ENCODE measurements around the gene KIAA0513. TPM values are rescaled to one million over a fixed set of nuclear protein-coding genes. Genes with fewer than 3 reads are reported as not detected.

The KIAA0513 gene
- total and polyA plus RNA-seq, 10 donors, result 1.7 to 30.0 (median 21.9) TPM

DNA sequence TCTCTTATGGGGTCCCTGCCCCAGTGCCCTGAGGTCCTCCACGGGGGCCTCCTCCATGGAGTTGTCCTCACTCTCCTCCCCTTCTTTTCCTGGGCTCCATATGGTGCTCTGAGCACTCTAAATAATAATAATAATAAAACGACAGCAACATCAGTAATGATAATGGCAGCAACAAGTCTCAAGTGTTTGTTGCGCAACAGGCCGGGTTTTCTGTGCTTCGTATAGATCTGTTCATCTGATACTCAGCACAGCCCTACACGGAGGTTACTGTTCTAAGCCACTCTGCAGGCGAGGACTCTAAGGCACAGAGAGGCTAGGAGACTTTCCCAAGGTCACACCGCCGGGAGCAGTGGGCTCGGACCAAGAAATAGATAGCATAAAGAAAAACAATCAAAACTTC is 71.0 kb downstream of the KIAA0513 start:
- no peak overlapping the region for H3K27ac ChIP-seq
- TF ChIP-seq POLR2AphosphoS5 (IDR thresholded peaks at IDR 0.05) (no peak), POLR2A (IDR thresholded peaks at IDR 0.05) (no peak)
- TF ChIP-seq, protein P1, sequence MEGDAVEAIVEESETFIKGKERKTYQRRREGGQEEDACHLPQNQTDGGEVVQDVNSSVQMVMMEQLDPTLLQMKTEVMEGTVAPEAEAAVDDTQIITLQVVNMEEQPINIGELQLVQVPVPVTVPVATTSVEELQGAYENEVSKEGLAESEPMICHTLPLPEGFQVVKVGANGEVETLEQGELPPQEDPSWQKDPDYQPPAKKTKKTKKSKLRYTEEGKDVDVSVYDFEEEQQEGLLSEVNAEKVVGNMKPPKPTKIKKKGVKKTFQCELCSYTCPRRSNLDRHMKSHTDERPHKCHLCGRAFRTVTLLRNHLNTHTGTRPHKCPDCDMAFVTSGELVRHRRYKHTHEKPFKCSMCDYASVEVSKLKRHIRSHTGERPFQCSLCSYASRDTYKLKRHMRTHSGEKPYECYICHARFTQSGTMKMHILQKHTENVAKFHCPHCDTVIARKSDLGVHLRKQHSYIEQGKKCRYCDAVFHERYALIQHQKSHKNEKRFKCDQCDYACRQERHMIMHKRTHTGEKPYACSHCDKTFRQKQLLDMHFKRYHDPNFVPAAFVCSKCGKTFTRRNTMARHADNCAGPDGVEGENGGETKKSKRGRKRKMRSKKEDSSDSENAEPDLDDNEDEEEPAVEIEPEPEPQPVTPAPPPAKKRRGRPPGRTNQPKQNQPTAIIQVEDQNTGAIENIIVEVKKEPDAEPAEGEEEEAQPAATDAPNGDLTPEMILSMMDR (IDR thresholded peaks at IDR 0.05 in 8 of 11, conservative IDR thresholded peaks at IDR 0.05 in 3 of 11), result no peak
- 71 to 85% (median 81%) methylated on average over 10 of the region's 10 CpGs for WGBS, 5 donors
- intact Hi-C loops (cut with DNase I; ENCODE audit: low total_unique reads), result no loop called here
- no peaks in the 10 kb centered on the region for H3K36me3 ChIP-seq
- H3K4me1 ChIP-seq, result peaks cover 0 to 25% (median 12%) of the 10 kb centered on the region in 6 donors
- no peak overlapping the region for H3K4me3 ChIP-seq
- no peaks in the 10 kb centered on the region for H3K9me3 ChIP-seq
- no peak for DNase-seq
- peaks cover 0 to 9% (median 0%) of the 10 kb centered on the region in 7 donors for H3K27me3 ChIP-seq (replicated peaks in 1 of 7)

DNA sequence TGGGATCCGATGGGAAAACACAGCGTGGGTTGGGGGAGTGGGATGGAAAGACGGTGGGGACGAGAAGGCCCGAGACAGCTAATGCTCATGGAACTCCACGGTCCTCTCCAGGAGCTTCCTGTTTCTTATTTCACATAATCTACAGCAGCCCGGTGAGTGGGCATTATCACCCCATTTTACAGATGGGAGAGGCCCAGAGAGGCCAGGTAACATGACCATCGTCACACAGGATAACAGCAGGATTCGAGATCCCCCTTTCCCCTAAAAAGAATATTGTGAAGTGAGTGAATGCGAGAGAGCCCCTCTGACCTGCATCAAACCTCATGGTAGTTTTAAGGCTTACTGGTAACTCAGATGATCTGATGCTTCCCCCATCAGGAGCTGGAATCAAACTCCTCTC is 72.7 kb downstream of the KIAA0513 start:
- Histone ChIP-seq H3K27me3 (replicated peaks in 1 of 7) (peaks cover 0 to under 1% (median 0%) of the 10 kb centered on the region in 7 donors), H3K27ac (no peak overlapping the region), H3K4me1 (peaks cover 7 to 35% (median 25%) of the 10 kb centered on the region in 6 donors), H3K36me3 (no peaks in the 10 kb centered on the region), H3K9me3 (no peaks in the 10 kb centered on the region), H3K4me3 (no peak overlapping the region)
- WGBS, 5 donors, result 90 to 92% (median 90%) methylated on average over 10 of the region's 10 CpGs
- intact Hi-C loops (cut with DNase I; ENCODE audit: low total_unique reads), result no loop called here
- TF ChIP-seq POLR2AphosphoS5 (IDR thresholded peaks at IDR 0.05), result no peak
- TF ChIP-seq, protein P1 (IDR thresholded peaks at IDR 0.05 in 8 of 11, conservative IDR thresholded peaks at IDR 0.05 in 3 of 11), result no peak
- no peak for TF ChIP-seq POLR2A (IDR thresholded peaks at IDR 0.05)
- no peak for DNase-seq

DNA sequence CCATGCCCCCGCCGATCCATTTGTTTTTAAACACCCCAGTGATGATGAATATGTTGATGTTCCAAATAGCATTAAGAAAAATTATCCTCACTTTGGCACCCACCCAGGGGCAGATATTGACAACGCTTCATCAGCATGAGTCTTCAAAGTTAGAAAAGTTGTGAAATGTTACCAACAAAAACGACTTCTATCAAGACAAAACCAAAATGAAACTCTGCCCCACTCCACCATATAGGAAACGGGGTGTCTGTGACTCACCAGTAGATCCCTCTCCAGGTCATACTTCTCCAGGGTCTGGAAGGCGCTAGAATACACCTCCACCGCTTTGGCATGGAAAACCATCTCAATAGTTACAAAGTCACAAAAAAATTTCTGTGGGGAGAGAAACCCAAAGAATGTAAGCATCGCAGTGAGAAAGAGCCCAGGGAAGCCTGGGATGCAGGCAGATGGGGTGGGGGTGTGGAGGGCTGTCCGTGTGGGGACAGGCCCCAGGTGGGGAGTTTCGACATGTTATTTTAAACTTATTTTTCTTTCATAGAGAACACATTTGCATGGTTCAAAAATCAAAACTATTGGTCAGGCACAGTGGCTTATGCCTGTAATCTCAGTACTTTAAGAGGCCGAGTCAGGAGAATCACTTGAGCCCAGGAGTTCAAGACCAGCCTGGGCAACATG is 74.5 kb downstream of the KIAA0513 start:
- no peak for DNase-seq
- no peak overlapping the region for H3K27ac ChIP-seq
- H3K9me3 ChIP-seq, result no peaks in the 10 kb centered on the region
- WGBS, 5 donors, result 65 to 80% (median 72%) methylated on average over 11 of the region's 11 CpGs
- no peaks in the 10 kb centered on the region for H3K36me3 ChIP-seq
- H3K27me3 ChIP-seq (replicated peaks in 1 of 7), result no peaks in the 10 kb centered on the region
- peaks cover 9 to 41% (median 28%) of the 10 kb centered on the region in 6 donors for H3K4me1 ChIP-seq
- H3K4me3 ChIP-seq, result no peak overlapping the region
- TF ChIP-seq POLR2A (IDR thresholded peaks at IDR 0.05) (no peak), POLR2AphosphoS5 (IDR thresholded peaks at IDR 0.05) (no peak)
- TF ChIP-seq, protein P1 (IDR thresholded peaks at IDR 0.05 in 8 of 11, conservative IDR thresholded peaks at IDR 0.05 in 3 of 11), result no peak
- intact Hi-C loops (cut with DNase I; ENCODE audit: low total_unique reads), result no loop called here

DNA sequence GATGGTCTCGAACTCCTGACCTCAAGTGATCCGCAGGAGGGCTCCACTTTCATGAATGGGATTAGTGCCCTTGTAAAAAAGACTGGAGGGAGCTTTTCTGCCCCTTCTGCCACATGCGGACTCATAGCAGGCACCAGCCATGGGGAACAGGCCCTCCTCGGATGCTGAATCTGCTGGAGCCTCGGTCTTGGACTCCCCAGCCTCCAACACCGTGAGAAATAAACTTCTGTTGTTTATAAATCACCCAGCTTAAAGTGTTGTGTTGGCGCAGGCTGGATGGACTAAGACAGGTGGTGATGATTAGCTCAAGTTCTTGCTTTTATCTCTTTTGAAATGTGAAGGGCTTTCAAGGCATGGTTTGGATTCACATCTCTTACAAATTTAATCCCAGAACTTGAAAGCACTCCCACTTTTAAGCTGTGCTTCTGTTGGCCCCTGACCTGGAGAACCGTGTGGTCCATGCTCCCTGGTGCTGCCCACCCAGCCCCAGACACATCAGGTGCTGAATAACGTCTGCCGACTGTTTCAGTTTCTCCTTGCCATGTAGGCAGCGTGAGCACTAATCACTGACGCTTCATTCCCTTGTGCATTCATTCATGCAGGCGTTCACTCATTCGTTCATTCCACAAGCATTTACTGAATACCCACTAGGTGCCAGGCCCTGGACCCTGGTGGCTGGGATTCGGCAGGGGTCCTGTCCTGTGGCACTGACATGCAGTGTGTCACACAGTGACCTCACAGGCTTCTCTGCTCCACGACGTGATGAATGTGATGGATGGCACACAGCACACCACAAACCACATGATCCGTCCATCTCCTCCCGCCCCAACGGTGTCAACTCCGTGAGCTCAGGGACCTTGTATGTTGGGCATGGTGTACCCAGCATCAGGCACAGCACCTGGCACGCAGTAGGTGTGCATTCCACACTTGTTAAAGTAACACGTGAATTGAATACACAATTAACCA is 75.8 kb downstream of the KIAA0513 start:
- intact Hi-C loops (cut with DNase I; ENCODE audit: low total_unique reads), result no loop called here
- WGBS, 5 donors, result 75 to 82% (median 76%) methylated on average over 23 of the region's 23 CpGs
- no peak for DNase-seq
- no peak overlapping the region for H3K4me3 ChIP-seq
- no peaks in the 10 kb centered on the region for H3K36me3 ChIP-seq
- peak overlapping the region in 3 of 8 donors; percentile 53 to 68 (median 63) for H3K27ac ChIP-seq
- no peaks in the 10 kb centered on the region for H3K9me3 ChIP-seq
- TF ChIP-seq, protein P1 (IDR thresholded peaks at IDR 0.05 in 8 of 11, conservative IDR thresholded peaks at IDR 0.05 in 3 of 11), result no peak
- TF ChIP-seq POLR2A (IDR thresholded peaks at IDR 0.05) (no peak), POLR2AphosphoS5 (IDR thresholded peaks at IDR 0.05) (no peak)
- no peaks in the 10 kb centered on the region for H3K27me3 ChIP-seq (replicated peaks in 1 of 7)
- peaks cover 9 to 41% (median 28%) of the 10 kb centered on the region in 6 donors for H3K4me1 ChIP-seq

Measured in spleen (tissue), 11 donors.